Panc1 (cell line): ENCODE results near the gene APLP1. TPM values are rescaled to one million over a fixed set of nuclear protein-coding genes. Genes with fewer than 3 reads are reported as not detected.

ENCODE experiments used
- ATAC-seq: fragments of 200-7000 bp; cut with Tn5 transposase; 2 replicates; pipeline ENCODE4 v1.9.1; 2020; ENCODE audit warnings: mild to moderate bottlenecking, moderate library complexity
- BruUV-seq: library from RNA; stranded (reverse); fragments of 400-500 nt; replicated peaks from 2 replicates; lab custom pipeline; 2021; lab: Mats Ljungman, UMichigan
- CTCF ChIA-PET: fragments of 300-600 bp; sonication (Branson Sonifier 250); formaldehyde crosslinking; loops from one replicate; lab custom pipeline; 2022; ENCODE audit warnings: antibody characterized with exemption; lab: Charles Lee
- POLR2A ChIA-PET: fragments of 300-600 bp; sonication (Branson Sonifier 250); formaldehyde crosslinking; loops from one replicate; lab custom pipeline; 2022; ENCODE audit warnings: antibody characterized with exemption; lab: Charles Lee
- DNase-seq: peaks from one replicate; pipeline ENCODE4 v3.0.0-alpha.2; 2010; ENCODE audit warnings: low read depth, low spot score
- H3K27ac ChIP-seq: 2 replicates; pipeline ENCODE4 v1.5.1; 2011; ENCODE audit warnings: mild to moderate bottlenecking, low read length, inconsistent platforms
- H3K27me3 ChIP-seq: fragments of 200-500 bp; sonication (Bioruptor generic); 2 replicates; pipeline ENCODE4 v1.6.0; 2014; ENCODE audit warnings: low read length, inconsistent platforms; ENCODE audit not compliant: control insufficient read depth, insufficient read depth
- H3K36me3 ChIP-seq: fragments of 200-500 bp; sonication (Bioruptor generic); 2 replicates; pipeline ENCODE4 v1.5.1; 2014; ENCODE audit warnings: inconsistent platforms, mild to moderate bottlenecking, low read length, moderate library complexity; ENCODE audit not compliant: control insufficient read depth, insufficient read depth
- H3K4me1 ChIP-seq: 2 replicates; pipeline ENCODE4 v1.5.1; 2011; ENCODE audit warnings: inconsistent platforms, mild to moderate bottlenecking, low read length, moderate library complexity; ENCODE audit not compliant: control insufficient read depth, insufficient read depth
- H3K4me3 ChIP-seq, 2 experiments: 2 replicates each; pipeline ENCODE4 v1.5.1; 2011 to 2012; ENCODE audit warnings: low read depth in 2 of 2, low read length in 2 of 2, mild to moderate bottlenecking in 2 of 2, inconsistent platforms in 1 of 2, moderate library complexity in 1 of 2
- H3K9me3 ChIP-seq: fragments of 200-500 bp; sonication (Bioruptor generic); 2 replicates; pipeline ENCODE4 v1.5.1; 2014; ENCODE audit warnings: low read depth, mild to moderate bottlenecking, inconsistent platforms, low read length, moderate library complexity; ENCODE audit not compliant: control insufficient read depth, insufficient read depth
- CTCF ChIP-seq: fragments of 450-650 bp; IDR thresholded peaks from 2 replicates; pipeline ENCODE4 v1.5.1; 2017; ENCODE audit warnings: mild to moderate bottlenecking
- POLR2AphosphoS5 ChIP-seq: IDR thresholded peaks from 2 replicates; pipeline ENCODE4 v1.6.1; 2012; ENCODE audit warnings: mild to moderate bottlenecking, low read depth, low read length, moderate library complexity
- REST ChIP-seq, 2 experiments: IDR thresholded peaks; 2 replicates each; pipeline ENCODE4 v1.6.1; 2011 to 2012; ENCODE audit warnings: low read depth in 2 of 2, control low read depth in 1 of 2, low read length in 1 of 2, mild to moderate bottlenecking in 1 of 2, moderate library complexity in 1 of 2; ENCODE audit not compliant: insufficient read depth in 1 of 2
- SIN3A ChIP-seq: IDR thresholded peaks from 2 replicates; pipeline ENCODE4 v1.6.1; 2012; ENCODE audit warnings: low read depth, mild to moderate bottlenecking, low read length, moderate library complexity, borderline replicate concordance; ENCODE audit not compliant: insufficient read depth
- TCF7L2 ChIP-seq: IDR thresholded peaks from 2 replicates; pipeline ENCODE4 v1.6.1; 2011; ENCODE audit warnings: mild to moderate bottlenecking, low read depth, low read length, inconsistent platforms
- in situ Hi-C: cut with HindIII; loops from 2 replicates; pipeline ENCODE4 v1.10.0; 2016; ENCODE audit warnings: low sequenced_read_pairs, low pct_unique_long_range_greater_than_20kb
- intact Hi-C: fragments of 100-400 bp; cut with micrococcal nuclease; formaldehyde crosslinking; loops from one replicate; pipeline ENCODE4 v1.10.0; 2022; ENCODE audit not compliant: unreplicated experiment
- total RNA-seq: library from RNA; stranded (reverse); gene quantifications from one replicate; pipeline ENCODE4 v1.2.1, GENCODE V29; 2021; ENCODE audit not compliant: unreplicated experiment

APLP1 gene
- total RNA-seq, 1 experiment from 2014 or later: 74.6 TPM

GRCh38 chr19:35860818-35861639 is 7.3 kb upstream of the APLP1 start:
- Histone ChIP-seq H3K9me3 (no peaks in the 10 kb centered on the region), H3K36me3 (no peaks in the 10 kb centered on the region), H3K4me1 (peaks cover 6% of the 10 kb centered on the region; the same call in 1 of the 2 replicates), H3K27me3 (no peaks in the 10 kb centered on the region), H3K4me3 (no peak overlapping the region), H3K27ac (no peak overlapping the region)
- ATAC-seq: no peak
- CTCF ChIA-PET: no interaction called here
- BruUV-seq: no TSS peak
- intact Hi-C loops (no loop called here), in situ Hi-C loops (no loop called here)
- POLR2A ChIA-PET: no interaction called here
- TF ChIP-seq TCF7L2 (no peak), SIN3A (no peak), CTCF (no peak), REST (IDR thresholded peaks at IDR 0.05; ENCODE audit: insufficient read depth in 1 of 2, low read depth in 2 of 2, low read length in 1 of 2) (no peak), POLR2AphosphoS5 (no peak)
- DNase-seq: no peak

GRCh38 chr19:35861640-35862160 is 6.7 kb upstream of the APLP1 start:
- ChIA-PET POLR2A (no interaction called here), CTCF (no interaction called here)
- in situ Hi-C loops: no loop called here
- DNase-seq (no peak), ATAC-seq (no peak)
- H3K36me3 ChIP-seq: no peaks in the 10 kb centered on the region
- no peak overlapping the region for H3K4me3 ChIP-seq
- TF ChIP-seq TCF7L2 (no peak), REST (IDR thresholded peaks at IDR 0.05; ENCODE audit: insufficient read depth in 1 of 2, low read depth in 2 of 2, low read length in 1 of 2) (no peak), POLR2AphosphoS5 (no peak), CTCF (no peak), SIN3A (no peak)
- no TSS peak for BruUV-seq
- no peaks in the 10 kb centered on the region for H3K27me3 ChIP-seq
- intact Hi-C loops: no loop called here
- peaks cover 3% of the 10 kb centered on the region; the same call in 1 of the 2 replicates for H3K4me1 ChIP-seq
- no peaks in the 10 kb centered on the region for H3K9me3 ChIP-seq
- no peak overlapping the region for H3K27ac ChIP-seq
